SJSA1 (cell line): ENCODE data around the gene NRXN2. TPM values are rescaled to one million over a fixed set of nuclear protein-coding genes. Genes with fewer than 3 reads are reported as not detected.

ENCODE experiments used
- DNase-seq, 2 experiments: peaks; one replicate each; pipeline ENCODE4 v3.0.0-alpha.2; 2015 to 2020; ENCODE audit warnings: low spot score in 2 of 2, low read depth in 1 of 2
- H3K27ac ChIP-seq: fragments of 250-450 bp; sonication (Bioruptor Pico); 2 replicates; pipeline ENCODE4 v1.5.1; 2020; ENCODE audit warnings: mild to moderate bottlenecking, moderate library complexity
- H3K27me3 ChIP-seq: fragments of 250-450 bp; sonication (Bioruptor Pico); replicated peaks from 2 replicates; pipeline ENCODE4 v1.5.1; 2020; ENCODE audit warnings: mild to moderate bottlenecking, moderate library complexity
- H3K36me3 ChIP-seq: fragments of 250-450 bp; sonication (Bioruptor Pico); 2 replicates; pipeline ENCODE4 v1.5.1; 2020; ENCODE audit warnings: mild to moderate bottlenecking
- H3K4me1 ChIP-seq: fragments of 250-450 bp; sonication (Bioruptor Pico); replicated peaks from 2 replicates; pipeline ENCODE4 v1.6.1; 2021; ENCODE audit warnings: mild to moderate bottlenecking
- H3K4me3 ChIP-seq: fragments of 250-450 bp; sonication (Bioruptor Pico); 2 replicates; pipeline ENCODE4 v1.5.1; 2020; ENCODE audit warnings: mild to moderate bottlenecking
- H3K9me3 ChIP-seq: fragments of 250-450 bp; sonication (Bioruptor Pico); replicated peaks from 2 replicates; pipeline ENCODE4 v1.5.1; 2020; ENCODE audit warnings: mild to moderate bottlenecking
- total RNA-seq: library from RNA; depleted of rRNA; stranded (reverse); fragments of >200 nt; shearing (Covaris generic); gene quantifications from 2 replicates; pipeline ENCODE4 v1.2.3, GENCODE V29; 2014

The NRXN2 gene
- total RNA-seq, 1 experiment from 2014 or later = not detected

DNA sequence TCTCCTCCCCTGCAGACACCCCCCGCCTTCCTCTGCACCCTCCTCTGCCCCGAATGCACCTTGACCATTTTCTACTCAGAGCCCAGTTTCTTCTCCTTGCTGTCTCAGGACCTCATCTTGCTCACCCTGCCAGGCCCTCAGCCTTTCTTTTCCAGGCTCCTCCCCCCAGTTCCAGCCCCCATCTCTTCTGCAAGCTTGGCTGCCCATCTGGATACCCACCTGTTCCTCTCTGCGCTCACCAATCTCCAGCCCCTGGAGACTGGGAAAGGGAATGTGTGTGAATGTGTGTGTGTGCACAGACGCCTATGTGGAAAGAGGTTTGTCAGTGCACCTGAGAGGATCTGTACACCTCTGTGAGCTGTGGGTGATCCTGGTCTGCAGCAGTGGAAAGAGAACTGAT, 95.6 kb downstream of the NRXN2 start:
- Histone ChIP-seq H3K36me3 (no peaks in the 10 kb centered on the region), H3K9me3 (no peaks in the 10 kb centered on the region), H3K4me1 (no peaks in the 10 kb centered on the region), H3K4me3 (no peak overlapping the region), H3K27me3 (peaks cover 56% of the 10 kb centered on the region), H3K27ac (no peak overlapping the region)
- no peak for DNase-seq

DNA sequence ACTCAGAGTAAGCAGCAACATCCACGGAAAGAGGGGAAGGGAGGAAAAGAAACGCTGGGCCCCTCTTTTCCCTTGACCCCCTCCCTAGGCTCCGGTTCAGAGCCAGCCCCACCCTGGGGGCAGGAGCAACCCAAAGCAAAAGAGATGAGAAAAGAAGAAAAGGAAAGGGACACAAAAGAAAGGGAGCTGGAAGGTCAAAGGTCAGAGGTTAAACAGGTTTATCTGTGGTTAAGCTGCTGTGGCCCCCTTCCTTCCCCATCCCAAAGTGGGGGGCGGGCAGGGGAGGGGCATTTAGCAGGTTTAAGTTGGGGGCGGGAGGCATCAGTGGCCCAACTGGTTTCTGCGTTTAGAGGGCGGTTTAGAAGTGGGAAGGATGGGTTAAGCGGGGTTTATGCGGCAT, 96.4 kb downstream of the NRXN2 start:
- Histone ChIP-seq H3K27me3 (peaks cover 48% of the 10 kb centered on the region), H3K9me3 (no peaks in the 10 kb centered on the region), H3K4me1 (no peaks in the 10 kb centered on the region), H3K36me3 (no peaks in the 10 kb centered on the region), H3K27ac (no peak overlapping the region), H3K4me3 (no peak overlapping the region)
- no peak for DNase-seq

DNA sequence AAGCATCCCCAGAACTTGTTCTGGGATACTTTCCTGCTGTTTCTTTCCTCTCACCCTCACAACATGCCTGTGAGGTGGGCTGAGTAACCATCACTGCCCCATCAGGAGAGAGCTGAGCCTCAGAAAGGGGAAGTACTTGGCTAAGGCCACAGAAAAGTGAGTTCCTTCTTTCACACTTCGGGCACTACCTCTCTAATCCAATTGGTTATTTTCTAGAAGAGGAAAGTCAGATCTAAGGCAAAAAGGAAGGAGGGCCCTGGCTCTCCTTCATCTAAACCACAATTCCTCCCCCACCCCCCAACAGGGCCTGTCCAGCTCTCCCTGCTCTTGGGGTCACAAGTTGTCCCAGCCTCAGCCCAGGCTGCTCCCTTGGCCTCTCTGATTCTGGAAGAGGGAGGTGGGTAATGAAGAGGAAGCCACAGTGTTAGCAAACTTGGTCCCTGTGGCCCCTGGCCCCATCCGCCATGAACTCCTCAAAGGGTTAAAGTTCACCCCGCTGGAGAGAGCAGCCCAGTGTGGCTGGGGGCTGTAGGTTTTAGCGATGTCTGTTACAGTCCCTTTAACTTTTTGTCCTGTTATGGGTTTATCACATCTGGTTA, 98.0 kb downstream of the NRXN2 start:
- Histone ChIP-seq H3K9me3 (no peaks in the 10 kb centered on the region), H3K4me3 (no peak overlapping the region), H3K27me3 (peaks cover 45% of the 10 kb centered on the region), H3K4me1 (no peaks in the 10 kb centered on the region), H3K27ac (no peak overlapping the region), H3K36me3 (no peaks in the 10 kb centered on the region)
- no peak for DNase-seq

DNA sequence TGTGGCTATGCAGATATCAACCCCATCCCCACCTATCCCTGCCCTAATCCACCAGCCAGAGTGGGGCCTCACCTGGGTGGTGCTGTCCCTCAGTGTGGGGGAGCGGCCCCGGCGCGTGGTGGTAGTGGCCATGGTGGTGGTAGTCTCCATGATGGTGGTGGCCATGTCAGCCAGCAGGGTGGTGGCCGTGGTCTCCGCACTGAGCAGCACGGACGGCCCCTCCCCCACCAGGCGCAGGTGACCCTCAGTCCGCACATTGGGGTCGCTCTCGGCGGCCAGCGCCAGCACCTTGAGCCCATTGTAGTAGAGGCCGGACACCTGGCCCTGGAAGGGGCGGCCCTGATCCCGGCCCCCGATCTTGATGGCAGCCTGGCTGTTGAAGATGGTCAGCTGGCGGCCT, 100.3 kb downstream of the NRXN2 start:
- DNase-seq = no peak
- Histone ChIP-seq H3K27ac (no peak overlapping the region), H3K4me3 (no peak overlapping the region), H3K36me3 (no peaks in the 10 kb centered on the region), H3K27me3 (peaks cover 30% of the 10 kb centered on the region), H3K4me1 (no peaks in the 10 kb centered on the region), H3K9me3 (no peaks in the 10 kb centered on the region)

DNA sequence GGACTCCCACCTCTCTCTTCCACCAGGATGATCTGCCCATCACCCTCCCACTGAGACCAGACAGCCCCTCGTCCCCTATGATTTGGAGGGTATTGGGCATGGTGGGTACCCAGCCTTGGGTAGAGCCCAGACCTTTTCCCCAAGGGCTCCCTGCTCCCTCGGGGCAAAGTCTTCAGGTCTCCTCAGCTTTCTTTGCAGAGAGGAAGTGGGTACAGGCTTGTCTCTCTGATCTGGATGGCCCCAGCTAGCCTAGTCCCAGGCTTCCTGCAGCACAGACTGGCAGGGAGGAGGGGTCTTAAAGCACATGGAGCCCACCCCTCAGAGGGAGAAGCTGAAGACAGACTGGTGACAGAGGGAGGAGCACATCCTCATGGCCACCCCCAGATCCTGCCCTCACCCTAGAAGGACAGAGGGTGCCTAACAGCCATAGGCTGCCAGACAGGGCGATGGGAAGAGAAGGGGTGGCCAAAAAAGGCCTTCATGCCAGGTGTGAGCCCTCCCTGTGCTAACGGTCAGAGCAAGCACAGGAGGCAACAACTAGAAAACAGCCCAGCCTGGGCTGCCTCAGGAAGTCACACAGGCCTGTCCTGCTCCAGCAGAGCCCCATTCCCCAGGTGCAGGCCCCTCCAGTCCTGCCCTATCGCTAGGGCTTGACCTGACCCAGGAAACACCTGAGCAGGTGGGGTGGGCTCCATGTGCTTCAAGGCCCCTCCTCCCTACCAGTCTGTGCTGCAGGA, 101.5 kb downstream of the NRXN2 start:
- Histone ChIP-seq H3K27ac (no peak overlapping the region), H3K9me3 (no peaks in the 10 kb centered on the region), H3K27me3 (peaks cover 30% of the 10 kb centered on the region), H3K4me3 (no peak overlapping the region), H3K36me3 (no peaks in the 10 kb centered on the region), H3K4me1 (no peaks in the 10 kb centered on the region)
- no peak for DNase-seq

DNA sequence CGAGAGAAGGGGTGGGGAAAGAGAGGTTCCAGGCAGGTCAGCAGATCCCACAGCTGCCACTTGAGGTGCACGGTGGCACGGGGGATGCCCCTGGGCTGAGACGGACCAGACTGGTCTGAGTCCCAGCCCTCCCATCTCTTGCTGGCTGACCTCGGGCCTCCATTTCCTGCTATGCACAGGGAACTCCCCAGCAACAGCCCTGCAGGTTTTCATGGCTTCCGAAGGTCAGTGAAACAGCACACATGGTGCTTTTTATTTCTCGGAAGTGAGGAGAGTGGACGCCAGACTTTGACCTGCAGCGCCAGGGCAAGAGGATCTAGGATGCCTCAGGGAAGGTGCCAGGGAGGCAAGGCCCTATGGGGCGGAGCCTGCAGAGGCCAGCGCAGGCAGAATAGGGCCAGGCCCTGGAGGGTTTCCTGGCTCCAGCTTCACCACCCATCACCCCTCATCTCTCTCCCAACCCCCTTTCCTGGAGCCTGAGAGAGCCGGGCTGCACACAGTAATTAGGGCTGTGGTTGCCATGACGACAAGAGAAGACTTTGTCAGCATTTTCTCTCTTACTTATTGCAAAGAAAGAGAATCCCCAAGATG, 102.5 kb downstream of the NRXN2 start:
- no peak overlapping the region for H3K27ac ChIP-seq
- H3K9me3 ChIP-seq = no peaks in the 10 kb centered on the region
- no peak overlapping the region for H3K4me3 ChIP-seq
- H3K4me1 ChIP-seq = no peaks in the 10 kb centered on the region
- no peaks in the 10 kb centered on the region for H3K36me3 ChIP-seq
- H3K27me3 ChIP-seq = peaks cover 24% of the 10 kb centered on the region
- no peak for DNase-seq

DNA sequence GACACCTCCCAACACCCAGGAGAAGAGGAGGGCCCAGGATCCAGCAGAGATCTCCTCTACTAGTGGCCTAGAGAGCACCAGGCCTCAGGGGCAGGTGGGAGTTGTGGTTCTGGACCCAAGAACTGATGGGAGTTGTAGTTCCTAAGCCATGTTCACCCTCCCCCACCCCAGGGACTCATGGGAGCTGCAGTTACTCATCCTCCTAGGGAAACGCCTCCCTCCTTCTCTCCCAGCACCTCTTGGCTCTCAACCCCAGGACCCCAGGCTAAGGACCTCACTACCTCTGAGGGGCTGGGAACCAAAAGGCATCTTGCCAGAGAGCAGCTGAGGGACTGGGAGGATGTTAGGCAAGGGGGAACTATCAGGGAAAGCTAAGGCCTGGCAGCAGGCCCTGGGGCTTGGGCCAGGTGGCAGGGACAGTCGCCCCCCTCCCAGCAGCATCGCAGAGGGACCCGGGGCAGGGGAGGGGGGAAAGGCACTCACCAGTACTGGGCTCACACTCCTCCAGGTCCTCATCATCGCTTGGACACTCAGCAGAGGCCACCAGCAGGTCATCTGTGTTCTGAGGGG, 103.1 kb downstream of the NRXN2 start:
- no peaks in the 10 kb centered on the region for H3K9me3 ChIP-seq
- H3K27me3 ChIP-seq = peaks cover 25% of the 10 kb centered on the region
- H3K4me1 ChIP-seq = no peaks in the 10 kb centered on the region
- H3K36me3 ChIP-seq = no peaks in the 10 kb centered on the region
- DNase-seq = peak in 1 of 2 experiments; percentile 64
- no peak overlapping the region for H3K4me3 ChIP-seq
- no peak overlapping the region for H3K27ac ChIP-seq

DNA sequence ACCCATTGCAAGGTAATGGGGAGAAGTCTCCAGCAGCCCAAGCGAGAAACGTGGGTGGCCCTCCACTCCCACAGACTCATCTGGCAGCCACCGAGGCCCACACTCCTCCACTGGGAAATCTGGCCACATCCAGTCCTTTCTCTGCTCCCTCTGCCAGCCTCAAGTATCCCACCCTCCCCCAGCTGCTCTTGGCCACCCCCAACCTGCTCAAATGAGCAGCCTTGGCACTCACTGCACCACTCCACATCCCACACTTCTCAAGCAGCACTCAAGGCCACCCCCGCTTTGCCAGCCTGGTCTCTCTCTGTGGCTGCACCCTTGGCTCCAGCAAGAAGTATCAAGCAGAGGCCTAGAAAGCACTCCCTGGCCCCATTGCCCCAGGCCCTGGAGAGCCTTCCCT, 103.8 kb downstream of the NRXN2 start:
- DNase-seq = no peak
- Histone ChIP-seq H3K9me3 (no peaks in the 10 kb centered on the region), H3K4me3 (no peak overlapping the region), H3K27ac (no peak overlapping the region), H3K4me1 (no peaks in the 10 kb centered on the region), H3K36me3 (no peaks in the 10 kb centered on the region), H3K27me3 (peaks cover 19% of the 10 kb centered on the region)

DNA sequence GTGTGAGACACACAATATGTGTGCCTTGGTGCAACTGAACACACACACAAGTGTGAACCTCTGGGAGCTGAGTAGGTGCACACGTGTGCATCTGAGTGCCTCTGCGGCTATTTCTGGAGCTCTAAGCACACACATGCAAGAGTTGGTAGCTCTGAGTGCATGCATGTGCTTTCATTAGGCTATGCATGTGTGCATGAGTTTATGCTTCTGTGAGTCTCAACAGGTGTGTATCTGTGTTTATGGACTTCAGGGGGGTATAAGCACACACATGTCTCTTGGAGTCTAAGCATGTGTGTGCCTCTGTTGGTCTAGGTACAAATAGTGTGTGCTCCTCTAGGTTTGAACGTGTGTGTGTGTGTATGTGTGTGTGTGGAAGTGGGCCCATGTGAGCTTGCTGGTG, 106.2 kb downstream of the NRXN2 start:
- H3K9me3 ChIP-seq = no peaks in the 10 kb centered on the region
- DNase-seq = no peak
- no peak overlapping the region for H3K27ac ChIP-seq
- H3K27me3 ChIP-seq = peaks cover 38% of the 10 kb centered on the region
- no peak overlapping the region for H3K4me3 ChIP-seq
- no peaks in the 10 kb centered on the region for H3K4me1 ChIP-seq
- no peaks in the 10 kb centered on the region for H3K36me3 ChIP-seq

DNA sequence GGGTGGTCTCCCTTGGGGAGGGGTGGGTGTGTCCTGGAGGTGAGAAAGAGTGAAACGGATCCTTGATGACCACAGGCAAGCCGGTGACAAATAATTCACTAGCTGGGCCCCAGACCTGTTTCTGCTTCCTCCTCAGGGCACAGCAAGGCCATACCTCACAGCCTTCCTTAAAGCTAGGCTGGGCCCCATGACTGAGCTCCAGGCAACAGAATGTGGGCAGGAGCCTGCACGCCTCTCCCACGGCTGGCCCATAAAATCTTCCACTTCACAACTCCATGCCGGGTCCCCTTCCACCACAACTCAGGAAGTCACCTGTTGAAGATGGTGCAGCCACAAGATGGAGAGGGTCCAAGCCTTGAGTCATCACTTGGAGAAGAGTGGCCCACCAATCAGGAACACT, 108.1 kb downstream of the NRXN2 start:
- no peaks in the 10 kb centered on the region for H3K9me3 ChIP-seq

DNA sequence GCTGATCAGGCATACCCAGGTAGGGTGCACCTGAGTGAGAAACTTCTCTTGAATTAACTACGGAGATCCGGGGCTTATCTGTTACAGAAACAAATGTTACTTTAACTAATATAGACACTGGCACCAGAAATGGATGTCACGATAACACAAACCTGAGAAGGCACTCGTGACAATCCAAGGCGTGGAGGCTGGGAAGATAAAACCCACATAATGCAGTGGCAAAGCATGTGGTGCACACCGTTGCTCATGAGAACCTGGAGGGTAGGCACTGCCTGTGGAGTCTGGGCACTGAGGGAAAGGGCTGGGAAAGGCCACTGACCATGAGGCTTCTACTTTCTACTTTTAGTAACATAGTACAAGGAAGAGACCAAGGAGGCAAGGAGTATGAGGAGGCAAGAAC, 109.3 kb downstream of the NRXN2 start:
- no peak overlapping the region for H3K27ac ChIP-seq
- no peaks in the 10 kb centered on the region for H3K9me3 ChIP-seq
- H3K4me3 ChIP-seq = no peak overlapping the region
- no peaks in the 10 kb centered on the region for H3K36me3 ChIP-seq
- H3K4me1 ChIP-seq = no peaks in the 10 kb centered on the region
- DNase-seq = no peak
- peaks cover 52% of the 10 kb centered on the region for H3K27me3 ChIP-seq

More for the DNA sequence above, 108.1 kb downstream of the NRXN2 start:
- no peaks in the 10 kb centered on the region for H3K4me1 ChIP-seq
- H3K27me3 ChIP-seq = peaks cover 41% of the 10 kb centered on the region
- H3K4me3 ChIP-seq = no peak overlapping the region
- no peak for DNase-seq
- H3K36me3 ChIP-seq = no peaks in the 10 kb centered on the region
- no peak overlapping the region for H3K27ac ChIP-seq

DNA sequence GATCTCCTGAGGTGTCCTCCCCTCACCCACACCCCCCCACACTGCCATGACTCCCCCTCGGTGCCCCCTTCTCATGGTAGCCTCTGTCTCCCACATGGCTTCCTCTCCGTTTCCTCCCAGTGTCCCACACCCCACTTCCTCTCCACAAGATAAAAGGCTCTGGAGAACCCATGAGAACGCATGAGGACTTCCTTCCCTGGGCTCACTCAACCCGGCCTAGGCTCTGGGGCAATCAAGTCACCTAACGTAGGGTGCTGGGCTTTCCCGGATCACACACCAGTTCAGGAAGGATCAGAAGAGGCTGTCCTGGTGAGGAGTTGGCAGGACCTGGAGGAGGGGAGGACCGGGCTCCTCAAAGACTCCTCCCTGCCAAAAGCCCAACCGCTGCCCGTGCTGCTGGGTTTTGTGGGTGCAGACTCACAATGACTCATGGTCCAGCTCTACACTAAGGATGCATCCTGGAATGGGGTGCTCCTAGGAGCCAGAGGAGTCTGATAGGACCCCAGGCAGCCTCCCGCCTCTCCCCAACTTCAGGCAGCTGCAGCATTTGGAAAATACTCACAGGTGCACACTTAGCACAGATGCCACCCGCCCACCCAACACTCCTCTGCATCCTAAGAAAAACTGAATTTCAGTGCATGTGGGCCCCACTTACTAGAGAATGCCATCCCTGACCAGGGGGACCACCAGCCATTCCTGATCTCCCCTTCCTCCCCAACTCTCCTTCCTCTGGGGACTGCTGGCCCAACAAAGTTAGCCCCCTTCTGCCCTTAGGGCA, 110.9 kb downstream of the NRXN2 start:
- H3K36me3 ChIP-seq = no peaks in the 10 kb centered on the region
- H3K27me3 ChIP-seq = peaks cover 66% of the 10 kb centered on the region
- no peaks in the 10 kb centered on the region for H3K9me3 ChIP-seq
- no peaks in the 10 kb centered on the region for H3K4me1 ChIP-seq
- no peak for DNase-seq
- no peak overlapping the region for H3K4me3 ChIP-seq
- H3K27ac ChIP-seq = no peak overlapping the region

DNA sequence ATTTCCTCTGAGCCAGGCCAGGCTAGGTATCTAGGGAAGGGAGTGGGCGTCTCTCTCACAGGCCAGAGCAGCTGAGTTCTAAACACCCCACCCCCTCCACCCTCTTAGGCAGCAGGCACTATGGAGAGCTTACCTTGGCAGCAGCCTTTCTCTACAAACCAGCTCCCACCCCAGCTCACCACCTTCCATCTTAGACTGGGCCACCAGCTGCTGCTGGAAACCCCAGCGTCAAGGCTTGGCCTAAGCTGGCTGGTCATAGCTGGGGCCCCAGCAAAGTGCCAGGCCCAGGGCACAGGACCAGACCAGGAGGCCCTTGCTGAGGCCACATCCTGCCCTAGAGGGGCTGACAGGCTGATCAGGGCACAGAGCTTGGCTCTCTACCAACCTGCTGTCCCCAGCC, 111.8 kb downstream of the NRXN2 start:
- H3K27ac ChIP-seq = no peak overlapping the region
- DNase-seq = no peak
- H3K36me3 ChIP-seq = no peaks in the 10 kb centered on the region
- no peaks in the 10 kb centered on the region for H3K4me1 ChIP-seq
- H3K4me3 ChIP-seq = no peak overlapping the region
- H3K9me3 ChIP-seq = no peaks in the 10 kb centered on the region
- peaks cover 61% of the 10 kb centered on the region for H3K27me3 ChIP-seq

DNA sequence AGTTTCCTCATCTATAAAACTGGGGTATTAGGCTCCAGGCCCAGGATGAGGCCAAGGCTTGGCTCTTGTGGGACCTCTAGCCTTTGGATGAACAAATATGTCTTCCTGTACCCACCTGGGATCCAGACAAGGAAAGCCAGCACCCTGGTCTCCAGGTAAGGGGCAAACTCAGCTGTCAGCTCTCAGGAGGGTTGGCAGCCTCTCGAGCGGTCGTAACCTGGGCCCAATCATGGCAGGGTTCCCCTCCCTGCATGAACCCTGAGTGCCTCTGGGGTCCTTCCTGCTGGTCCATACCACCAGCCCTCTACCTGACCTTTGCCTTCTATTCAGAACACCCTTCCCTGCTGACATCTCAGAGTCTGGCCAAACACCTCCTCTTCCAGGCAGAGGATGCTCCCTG, 112.4 kb downstream of the NRXN2 start:
- Histone ChIP-seq H3K27ac (no peak overlapping the region), H3K27me3 (peaks cover 66% of the 10 kb centered on the region), H3K9me3 (no peaks in the 10 kb centered on the region), H3K4me3 (no peak overlapping the region), H3K4me1 (no peaks in the 10 kb centered on the region), H3K36me3 (no peaks in the 10 kb centered on the region)
- DNase-seq = no peak
